Left lung (tissue), 10 donors: Measurements from ENCODE around the gene CETP. TPM values are rescaled to one million over a fixed set of nuclear protein-coding genes. Genes with fewer than 3 reads are reported as not detected.

Experiments used
- ATAC-seq: fragments of 200-7000 bp; cut with Tn5 transposase; one replicate; pipeline ENCODE4 v1.9.1; 2020; ENCODE audit warnings: moderate library complexity
- DNase-seq, 4 donors: peaks; one replicate each; pipeline ENCODE4 v3.0.0-alpha.2; 2013 to 2020
- H3K27ac ChIP-seq, 2 donors: fragments of 200-600 bp; sonication (generic) in 1 of 2; one replicate each; pipeline versions ENCODE4 v1.5.0 to v1.8.0; 2020 to 2021
- H3K27me3 ChIP-seq, 2 donors: fragments of 200-600 bp; sonication (generic) in 1 of 2; one replicate each; pipeline versions ENCODE4 v1.5.0 to v1.8.0; 2020 to 2021
- H3K36me3 ChIP-seq, 2 donors: fragments of 200-600 bp; sonication (generic) in 1 of 2; one replicate each; pipeline versions ENCODE4 v1.5.0 to v1.8.0; 2020 to 2021
- H3K4me1 ChIP-seq, 2 donors: fragments of 200-600 bp; one replicate each; pipeline ENCODE4 v1.8.0; 2021
- H3K4me3 ChIP-seq, 2 donors: fragments of 200-600 bp; sonication (generic) in 1 of 2; one replicate each; pipeline versions ENCODE4 v1.5.0 to v1.8.0; 2020 to 2021; ENCODE audit warnings: mild to moderate bottlenecking in 1 of 2
- H3K9me3 ChIP-seq, 2 donors: fragments of 200-600 bp; sonication (generic) in 1 of 2; one replicate each; pipeline versions ENCODE4 v1.5.0 to v1.8.0; 2020 to 2021
- CTCF ChIP-seq, 2 donors: fragments of 200-600 bp; sonication (generic) in 1 of 2; IDR thresholded peaks; one replicate each; pipeline versions ENCODE4 v1.5.0 to v1.8.0; 2021; ENCODE audit warnings: antibody characterized with exemption in 2 of 2
- intact Hi-C, 2 donors: fragments of 100-400 bp; cut with DNase I; formaldehyde crosslinking; loops; one replicate each; pipeline versions ENCODE4 v1.11.2 to v1.14.2; 2022
- polyA plus RNA-seq, 6 donors: library from polyadenylated mRNA; unstranded; fragments of 120-200 nt; gene quantifications; one replicate each; pipeline ENCODE4 v1.2.1, GENCODE V29; 2013; ENCODE audit not compliant: insufficient read length in 6 of 6
- total RNA-seq, 2 donors: library from RNA; stranded (reverse); fragmentation: NEBNext Ultra II Directional; extraction: Animal tissue kit (Norgen Biotek cat#: 25700); gene quantifications; one replicate each; pipeline ENCODE4 v1.2.1, GENCODE V29; 2021
- donor health status: DM: no; HTN: yes; CAD: no.
- donor health status: DM: no; HTN: no; CAD: no.

Gene CETP
- total and polyA plus RNA-seq, 8 donors: 0.58 to 15.2 (median 12.8) TPM

DNA sequence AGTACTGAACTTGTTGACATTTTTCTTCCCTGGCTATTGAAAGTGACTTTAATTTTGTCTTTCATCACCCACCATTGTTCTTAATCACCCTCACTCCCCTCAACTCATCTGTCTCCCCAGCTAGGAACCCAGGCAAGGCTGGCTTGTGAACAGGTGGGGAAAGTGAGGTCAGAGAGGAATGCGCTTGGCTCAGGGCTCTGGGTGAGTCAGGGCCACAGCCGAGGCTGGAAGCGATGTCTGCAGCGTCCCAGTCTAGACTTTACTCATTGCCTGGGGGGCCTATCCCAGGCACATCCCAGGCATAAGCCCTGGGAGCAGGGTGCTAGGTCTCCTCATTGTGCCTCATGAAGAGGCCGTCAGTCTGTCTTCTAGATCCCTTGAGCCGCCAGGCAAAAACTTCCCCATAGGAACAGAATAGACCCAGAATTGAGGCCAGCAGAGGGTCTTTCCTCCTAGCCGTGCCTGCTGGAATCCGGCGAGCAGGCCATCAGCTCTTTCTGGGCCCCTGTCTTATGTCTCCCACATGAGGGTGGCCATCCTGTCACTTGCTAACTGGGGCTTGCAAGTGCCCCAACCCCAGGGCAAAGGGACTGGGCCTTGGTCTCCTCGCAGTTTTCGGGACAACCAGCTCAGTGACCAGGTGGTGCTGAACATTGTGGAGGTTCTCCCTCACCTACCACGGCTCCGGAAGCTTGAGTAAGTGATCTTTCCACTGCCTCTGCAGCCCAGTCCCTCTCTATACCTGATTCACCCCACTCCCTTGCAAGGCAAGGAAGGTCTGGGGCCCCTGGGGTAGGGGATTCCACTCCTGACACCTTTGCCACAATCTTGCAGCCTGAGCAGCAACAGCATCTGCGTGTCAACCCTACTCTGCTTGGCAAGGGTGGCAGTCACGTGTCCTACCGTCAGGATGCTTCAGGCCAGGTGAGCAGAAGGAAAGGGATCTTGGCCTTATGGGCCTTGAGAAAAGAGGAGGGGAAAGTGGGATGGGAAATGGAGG is 67.7 kb downstream of the CETP start:
- no peak overlapping the region for H3K27ac ChIP-seq
- H3K36me3 ChIP-seq: peaks cover 0 to 89% of the 10 kb centered on the region in 2 donors
- no peak for ATAC-seq
- no peaks in the 10 kb centered on the region for H3K9me3 ChIP-seq
- no peaks in the 10 kb centered on the region for H3K27me3 ChIP-seq
- no peak for TF ChIP-seq CTCF (IDR thresholded peaks at IDR 0.05)
- H3K4me3 ChIP-seq: no peak overlapping the region
- H3K4me1 ChIP-seq: peaks cover 0 to 27% of the 10 kb centered on the region in 2 donors
- intact Hi-C loops: no loop called here
- DNase-seq: no peak

DNA sequence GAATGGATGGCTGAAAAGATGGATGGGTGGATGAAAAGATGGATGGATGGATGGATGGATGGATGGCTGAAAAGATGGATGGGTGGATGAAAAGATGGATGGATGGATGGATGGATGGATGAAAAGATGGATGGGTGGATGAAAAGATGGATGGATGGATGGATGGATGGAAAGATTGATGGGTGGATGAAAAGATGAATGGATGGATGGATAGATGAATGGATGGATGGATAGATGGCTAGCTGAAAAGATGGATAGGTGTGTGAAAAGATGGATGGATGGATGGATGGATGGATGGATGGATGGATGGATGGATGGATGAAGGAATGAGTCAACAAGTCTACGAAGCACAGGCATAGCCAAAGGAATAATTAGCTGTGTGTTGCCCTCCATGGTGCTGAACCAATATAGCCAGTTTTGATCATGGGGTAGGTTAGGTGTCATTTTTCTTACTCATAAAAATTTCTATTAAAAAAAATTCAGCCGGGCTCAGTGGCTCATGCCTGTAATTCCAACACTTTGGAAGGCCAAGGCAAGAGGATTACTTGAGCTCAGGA is 68.7 kb downstream of the CETP start:
- peaks cover 0 to 18% of the 10 kb centered on the region in 2 donors for H3K4me1 ChIP-seq
- TF ChIP-seq CTCF (IDR thresholded peaks at IDR 0.05): no peak
- ATAC-seq (no peak), DNase-seq (no peak)
- H3K9me3 ChIP-seq: no peaks in the 10 kb centered on the region
- intact Hi-C loops: no loop called here
- H3K27me3 ChIP-seq: no peaks in the 10 kb centered on the region
- H3K4me3 ChIP-seq: no peak overlapping the region
- H3K27ac ChIP-seq: no peak overlapping the region
- peaks cover 0 to 89% of the 10 kb centered on the region in 2 donors for H3K36me3 ChIP-seq

DNA sequence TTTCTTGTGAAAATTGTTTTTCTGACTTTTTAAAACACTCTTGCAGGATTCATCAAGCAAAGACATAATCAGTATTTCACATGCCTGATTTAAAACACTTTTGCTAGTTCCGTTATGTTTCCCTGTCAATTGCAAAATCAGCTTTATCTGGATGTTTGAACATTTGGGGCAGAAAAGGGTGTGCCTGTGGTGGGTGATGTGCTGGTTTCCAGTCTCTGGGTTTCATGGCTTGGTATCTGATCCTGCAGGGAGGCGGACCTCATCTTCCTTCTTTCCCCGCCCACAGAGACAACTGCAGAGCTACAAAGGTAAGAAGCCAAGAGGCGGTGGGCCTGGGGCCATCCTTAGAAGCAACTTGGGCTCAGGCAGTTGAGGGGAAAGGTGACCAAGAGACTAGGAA is 69.4 kb downstream of the CETP start:
- Histone ChIP-seq H3K4me1 (peaks cover 0 to 10% of the 10 kb centered on the region in 2 donors), H3K27ac (no peak overlapping the region), H3K9me3 (no peaks in the 10 kb centered on the region), H3K27me3 (no peaks in the 10 kb centered on the region), H3K36me3 (peaks cover 0 to 89% of the 10 kb centered on the region in 2 donors), H3K4me3 (no peak overlapping the region)
- ATAC-seq: no peak
- no peak for DNase-seq
- intact Hi-C loops: no loop called here
- no peak for TF ChIP-seq CTCF (IDR thresholded peaks at IDR 0.05)

GRCh38 chr16:57032346-57032745 is 70.6 kb downstream of the CETP start:
- H3K4me1 ChIP-seq: peaks cover 0 to 12% of the 10 kb centered on the region in 2 donors
- no peak for DNase-seq
- H3K27me3 ChIP-seq: no peaks in the 10 kb centered on the region
- H3K36me3 ChIP-seq: peaks cover 0 to 86% of the 10 kb centered on the region in 2 donors
- no peak for ATAC-seq
- no peak for TF ChIP-seq CTCF (IDR thresholded peaks at IDR 0.05)
- no peak overlapping the region for H3K27ac ChIP-seq
- H3K4me3 ChIP-seq: no peak overlapping the region
- no peaks in the 10 kb centered on the region for H3K9me3 ChIP-seq
- intact Hi-C loops: no loop called here

DNA sequence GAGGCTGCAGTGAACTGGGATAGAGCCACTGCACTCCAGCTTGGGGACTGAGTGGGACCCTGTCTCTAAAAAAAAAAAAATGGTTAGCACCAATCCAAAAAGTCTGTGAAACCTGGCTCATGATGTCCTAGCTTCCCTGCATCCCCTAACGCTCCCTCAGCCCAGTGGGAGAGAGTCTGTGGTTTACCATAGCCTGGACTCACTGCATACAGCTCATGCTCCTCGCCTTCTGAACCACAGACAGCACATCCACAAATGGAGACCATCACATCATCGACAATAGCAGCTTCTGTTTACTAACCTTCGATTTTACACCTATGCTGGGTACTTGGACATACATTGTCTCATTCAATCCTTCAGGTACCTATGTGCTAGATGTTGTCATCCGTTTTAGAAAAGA is 71.2 kb downstream of the CETP start:
- Histone ChIP-seq H3K27ac (no peak overlapping the region), H3K9me3 (no peaks in the 10 kb centered on the region), H3K27me3 (no peaks in the 10 kb centered on the region), H3K4me1 (peaks cover 0 to 18% of the 10 kb centered on the region in 2 donors), H3K4me3 (no peak overlapping the region), H3K36me3 (peaks cover 0 to 88% of the 10 kb centered on the region in 2 donors)
- ATAC-seq (no peak), DNase-seq (no peak)
- intact Hi-C loops: no loop called here
- no peak for TF ChIP-seq CTCF (IDR thresholded peaks at IDR 0.05)
